SK-N-MC (cell line): Measurements from ENCODE around the gene RANBP3L.

Experiments
- EZH2 ChIP-seq: fragments of 200-600 bp; sonication (generic); IDR thresholded peaks from one replicate; pipeline ENCODE4 v1.6.1; 2017; ENCODE audit warnings: antibody characterized with exemption
- FOXP2 ChIP-seq: optimal IDR thresholded peaks from 2 replicates; pipeline ENCODE3; 2011; ENCODE audit warnings: mild to moderate bottlenecking, moderate library complexity; ENCODE audit not compliant: insufficient read depth; ENCODE audit errors: extremely low read length, control extremely low read depth
- POLR2AphosphoS5 ChIP-seq: IDR thresholded peaks from 2 replicates; pipeline ENCODE4 v1.6.1; 2012; ENCODE audit warnings: mild to moderate bottlenecking, low read depth, low read length, borderline replicate concordance

GRCh38 chr5:36253575-36253974, 48.1 kb downstream of the RANBP3L start:
- TF ChIP-seq POLR2AphosphoS5 (no peak), EZH2 (no peak), FOXP2 (no peak)
